ENCODE results near the gene CHSY3. TPM values are rescaled to one million over a fixed set of nuclear protein-coding genes. Genes with fewer than 3 reads are reported as not detected.

Gene CHSY3
- polyA plus RNA-seq (2013, experiment 1 of 2; ENCODE audit: insufficient read length), result 8.8 TPM
- polyA plus RNA-seq (2013, experiment 2 of 2; ENCODE audit: insufficient read length), result 8.8 TPM

DNA sequence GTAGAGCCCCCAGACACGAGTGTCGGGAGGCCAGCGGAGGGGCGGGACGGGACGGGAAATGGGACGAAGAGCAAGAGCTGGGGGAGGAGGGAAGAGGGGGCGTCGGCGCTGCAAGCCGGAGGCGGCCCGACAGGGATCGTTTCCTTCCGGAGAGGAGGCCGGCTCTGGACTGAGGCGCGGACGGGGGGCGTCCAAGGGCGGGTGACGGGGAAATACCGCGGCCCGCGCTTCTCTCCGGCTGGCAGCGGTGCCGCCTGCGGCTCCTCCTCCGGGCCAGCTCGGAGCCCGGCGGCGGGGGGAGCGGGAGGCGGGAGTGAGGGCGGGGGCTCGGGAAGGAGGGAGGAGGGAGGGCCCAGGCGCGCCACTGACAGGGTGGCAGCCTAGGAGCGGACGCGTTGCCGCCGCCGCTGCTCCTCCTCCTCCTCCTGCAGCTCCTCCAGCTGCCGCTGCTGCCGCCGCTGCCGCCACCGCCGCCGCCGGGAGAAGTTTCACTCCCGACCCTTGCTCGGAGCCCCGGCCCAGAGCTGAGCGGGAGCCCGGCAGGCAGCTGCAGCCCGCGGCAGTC, at the start of gene CHSY3:
CHSY3 (plus strand) TSS at position 364 of the 565 bp plus-strand sequence.
- peak; percentile 85 for DNase-seq

DNA sequence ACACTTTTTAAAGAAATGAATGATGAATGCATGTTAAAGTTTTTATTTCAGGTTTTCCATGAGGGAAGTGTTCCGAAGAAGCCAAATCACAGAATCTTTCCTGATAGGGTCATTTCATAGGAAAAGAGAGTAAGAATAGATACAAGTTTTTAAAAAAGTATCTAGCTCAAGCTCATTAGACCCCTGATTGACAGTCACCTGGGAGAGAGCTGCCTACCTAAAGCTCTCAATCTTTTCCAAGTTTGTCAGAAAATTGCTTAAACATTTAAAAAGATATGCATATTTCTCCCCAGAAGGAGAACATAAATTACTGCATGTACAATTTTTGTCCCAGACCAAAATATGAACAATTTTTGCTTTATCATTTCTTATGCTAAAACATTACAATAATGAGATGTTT, 47.9 kb upstream of the CHSY3 start:
- DNase-seq, result no peak

DNA sequence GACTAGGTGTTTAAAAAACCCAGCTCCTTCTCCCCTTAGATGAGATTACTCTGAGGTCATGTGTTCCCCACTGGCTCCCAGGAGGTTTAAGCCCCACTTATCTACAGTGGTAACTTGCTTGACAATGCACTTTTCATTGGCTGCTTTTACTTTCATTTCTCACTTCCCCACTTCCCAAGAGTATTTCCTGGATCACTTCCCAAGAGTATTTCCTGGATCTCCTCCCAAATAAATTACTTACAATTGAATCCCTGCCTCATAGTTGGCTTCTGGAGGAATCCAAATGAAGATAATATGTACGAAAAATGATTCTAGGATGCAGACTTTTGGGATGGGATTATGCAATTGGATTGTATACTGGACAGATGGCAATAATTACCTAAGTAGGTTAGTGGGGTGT, 47.1 kb upstream of the CHSY3 start:
- peak; percentile 20 for DNase-seq

DNA sequence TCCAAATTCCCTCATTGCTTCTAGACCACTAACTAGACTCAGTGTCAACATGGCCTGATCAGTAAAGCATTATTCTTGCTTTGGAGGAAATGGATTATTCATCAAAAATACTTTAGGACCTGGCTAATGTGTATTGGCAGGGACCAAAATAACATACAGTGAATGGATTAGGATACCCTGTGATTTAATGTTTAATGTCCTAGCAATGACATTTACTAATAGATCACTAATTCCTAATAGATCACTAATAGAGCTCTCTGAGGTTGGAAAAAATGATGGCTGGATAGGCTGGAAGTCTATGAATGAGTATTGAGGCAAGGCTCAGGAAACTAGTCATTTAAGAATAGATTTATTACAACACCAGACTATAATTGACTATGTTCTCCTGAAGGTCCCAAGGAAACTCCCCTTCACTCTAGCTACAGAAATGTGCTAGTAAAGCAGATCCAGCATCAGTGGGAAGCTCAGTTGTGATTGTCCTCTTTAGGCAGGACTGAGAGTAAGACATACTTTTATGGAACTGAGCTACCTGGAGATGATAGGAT, 46.1 kb upstream of the CHSY3 start:
- DNase-seq, result no peak

DNA sequence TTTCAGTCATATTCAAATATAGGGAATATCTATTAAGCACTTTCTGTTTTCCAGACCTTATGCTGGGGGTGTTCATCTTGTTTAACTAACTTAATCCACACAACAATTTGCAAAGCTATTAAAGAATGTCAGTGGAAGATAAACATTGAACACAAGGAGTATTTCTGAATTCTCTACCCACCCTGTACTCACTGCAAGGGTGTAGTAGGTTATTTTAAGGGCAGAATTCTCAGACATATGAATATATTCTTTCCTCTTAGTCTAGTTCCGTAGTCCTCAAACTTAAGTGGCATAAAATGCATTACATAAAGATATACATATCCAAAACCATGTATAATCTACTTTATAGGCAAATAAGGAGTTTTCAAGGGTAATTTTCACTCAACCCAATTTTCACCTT, 19.9 kb upstream of the CHSY3 start:
- DNase-seq, result no peak

DNA sequence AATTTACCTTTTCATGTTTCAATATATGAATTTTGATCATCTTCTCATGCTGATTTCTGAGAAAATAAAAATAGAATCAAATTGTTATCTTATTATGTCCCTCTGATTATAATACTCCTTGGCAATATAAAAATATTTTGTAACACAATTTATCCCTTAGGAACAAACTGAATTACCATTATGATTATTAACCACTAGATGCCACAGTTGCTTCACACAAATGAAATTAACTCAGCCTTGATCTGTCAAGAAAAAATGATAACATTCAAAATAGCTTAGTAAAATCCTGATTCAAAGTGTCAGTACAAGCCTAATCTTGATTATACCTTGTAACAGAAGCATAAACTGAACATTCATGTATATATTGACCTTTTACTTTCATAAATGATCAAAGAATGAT, 4.8 kb upstream of the CHSY3 start:
- peak; percentile 37 for DNase-seq

DNA sequence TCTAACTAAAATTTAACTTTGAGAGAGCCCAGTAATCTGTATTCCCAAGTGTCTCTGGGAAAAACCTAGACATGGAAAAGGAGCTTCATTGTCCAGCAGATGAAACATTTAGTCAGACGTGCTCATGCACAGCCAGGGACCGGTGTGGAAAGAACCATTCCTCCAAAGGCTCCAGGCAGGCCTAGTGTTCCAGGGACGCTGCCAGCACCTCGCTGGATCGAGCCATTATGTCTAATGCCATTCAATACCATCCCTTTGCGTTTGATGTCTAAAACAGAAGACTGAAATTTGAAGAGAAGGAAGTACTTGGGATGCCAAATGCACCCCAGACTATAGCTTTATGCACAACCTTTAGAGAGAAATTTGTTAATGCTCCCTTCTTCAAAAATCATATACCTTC, 1.4 kb upstream of the CHSY3 start:
- no peak for DNase-seq

DNA sequence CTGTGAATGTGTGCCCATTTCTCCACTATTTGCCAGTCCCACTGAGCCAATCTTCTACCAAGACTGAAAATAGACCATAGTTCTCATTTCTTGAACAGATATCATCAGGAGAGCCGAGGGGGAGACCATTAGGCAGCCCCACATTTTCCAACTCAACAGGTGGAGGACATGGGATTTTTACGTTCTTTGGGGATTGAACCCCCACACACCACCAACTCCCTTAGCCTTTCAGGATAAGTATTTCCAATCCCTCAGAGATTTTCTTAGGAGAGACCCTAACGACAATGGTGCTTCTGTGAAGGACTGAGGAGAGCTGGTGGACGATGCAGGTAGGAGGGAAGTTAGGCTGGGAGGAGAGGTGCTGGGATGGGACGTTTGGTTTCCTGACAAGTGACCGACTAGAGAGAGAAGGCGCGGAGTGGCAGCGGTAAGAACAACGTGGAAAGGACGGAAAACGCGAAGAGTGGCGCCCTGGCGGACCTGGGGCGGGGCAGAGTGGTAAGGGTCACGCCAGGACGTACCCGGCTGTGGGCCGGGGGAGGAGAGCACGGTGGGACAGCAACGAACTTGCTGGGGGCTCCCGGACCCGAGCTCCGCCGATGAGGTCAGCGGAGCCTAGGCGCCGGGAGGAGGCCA, 681 bp upstream of the CHSY3 start:
- no peak for DNase-seq

DNA sequence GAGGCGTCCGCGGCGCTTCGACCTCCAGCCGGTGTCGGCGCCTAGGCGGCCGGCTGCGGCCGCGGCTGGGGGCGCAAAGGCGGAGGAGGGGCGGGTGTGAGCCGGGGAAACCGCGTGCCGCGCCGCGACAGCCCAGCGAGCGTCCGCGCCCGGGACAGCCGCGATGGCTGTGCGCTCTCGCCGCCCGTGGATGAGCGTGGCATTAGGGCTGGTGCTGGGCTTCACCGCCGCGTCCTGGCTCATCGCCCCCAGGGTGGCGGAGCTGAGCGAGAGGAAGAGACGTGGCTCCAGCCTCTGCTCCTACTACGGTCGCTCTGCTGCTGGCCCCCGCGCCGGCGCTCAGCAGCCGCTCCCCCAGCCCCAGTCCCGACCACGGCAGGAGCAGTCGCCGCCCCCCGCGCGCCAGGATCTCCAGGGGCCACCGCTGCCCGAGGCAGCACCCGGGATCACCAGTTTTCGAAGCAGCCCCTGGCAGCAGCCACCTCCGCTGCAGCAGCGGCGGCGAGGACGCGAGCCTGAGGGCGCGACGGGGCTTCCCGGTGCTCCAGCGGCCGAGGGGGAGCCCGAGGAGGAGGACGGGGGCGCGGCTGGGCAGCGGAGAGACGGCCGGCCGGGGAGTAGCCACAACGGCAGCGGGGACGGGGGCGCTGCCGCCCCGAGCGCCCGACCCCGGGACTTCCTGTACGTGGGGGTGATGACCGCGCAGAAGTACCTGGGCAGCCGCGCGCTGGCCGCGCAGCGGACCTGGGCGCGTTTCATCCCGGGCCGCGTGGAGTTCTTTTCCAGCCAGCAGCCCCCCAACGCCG, 605 bp downstream of the CHSY3 start:
- peak; percentile 10 for DNase-seq

DNA sequence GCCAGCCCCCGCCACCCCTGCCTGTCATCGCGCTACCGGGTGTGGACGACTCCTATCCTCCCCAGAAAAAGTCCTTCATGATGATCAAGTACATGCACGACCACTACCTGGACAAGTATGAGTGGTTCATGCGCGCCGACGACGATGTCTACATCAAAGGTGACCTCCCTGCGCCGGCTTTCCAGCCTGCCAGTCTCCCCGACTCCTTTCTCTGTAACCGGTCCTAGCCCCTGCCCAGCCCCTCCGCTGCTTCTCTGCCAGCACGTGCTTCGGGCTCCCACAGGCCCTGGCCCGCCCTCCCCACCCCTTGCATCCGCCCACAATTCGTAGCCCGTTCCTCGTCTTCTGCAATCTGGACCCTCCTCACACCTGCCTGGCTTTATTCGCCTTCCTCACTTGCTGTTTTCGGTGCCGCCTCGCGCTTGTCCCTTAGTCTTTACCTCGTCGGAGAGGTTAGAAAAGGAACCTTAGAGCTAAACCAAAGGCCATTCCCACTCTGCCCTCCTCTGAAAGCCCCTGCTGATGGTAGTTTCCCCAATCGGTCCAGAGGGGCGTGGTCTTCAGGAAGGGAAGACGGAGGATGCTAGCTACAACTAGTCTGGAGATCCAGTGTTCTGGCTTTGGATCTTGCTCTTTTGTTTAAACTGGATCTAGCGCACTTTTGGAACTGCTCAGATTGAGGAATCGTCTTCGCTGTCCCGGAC, 1.4 kb downstream of the CHSY3 start:
- peak; percentile 9 for DNase-seq

DNA sequence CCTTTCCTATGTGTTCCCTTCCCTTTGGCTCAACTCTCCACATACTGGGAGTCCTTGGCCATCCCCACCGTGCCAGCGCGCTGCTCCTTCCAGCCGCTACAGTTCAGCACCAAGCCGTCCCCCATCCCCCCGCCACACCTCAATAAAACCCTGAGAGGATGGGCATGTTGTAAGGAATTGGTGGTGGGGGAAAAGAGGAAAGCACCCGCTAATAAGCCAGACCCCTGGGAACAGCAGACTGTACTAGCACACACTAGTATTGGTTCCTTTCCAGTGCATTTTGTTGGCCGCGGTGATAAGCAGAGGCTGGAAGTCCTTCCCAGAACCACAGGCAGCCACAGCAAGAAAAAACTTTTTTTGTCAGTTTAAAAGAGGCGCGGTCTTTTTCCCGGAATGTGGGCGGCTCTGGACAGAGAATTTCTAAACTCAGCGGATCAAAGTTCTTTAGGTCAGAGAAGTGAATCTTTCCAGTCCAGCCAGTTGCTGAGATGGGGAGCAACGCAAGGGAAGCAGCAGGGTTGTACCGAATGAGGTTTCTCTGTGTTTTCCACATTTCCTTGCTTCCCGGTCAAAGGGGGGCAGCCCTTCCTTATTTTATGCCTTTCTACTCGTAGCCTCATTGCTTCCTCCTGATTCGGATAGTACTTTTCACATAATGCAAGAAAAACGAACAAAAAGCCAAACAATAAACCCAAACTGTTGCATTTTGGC, 2.1 kb downstream of the CHSY3 start:
- peak; percentile 53 for DNase-seq

DNA sequence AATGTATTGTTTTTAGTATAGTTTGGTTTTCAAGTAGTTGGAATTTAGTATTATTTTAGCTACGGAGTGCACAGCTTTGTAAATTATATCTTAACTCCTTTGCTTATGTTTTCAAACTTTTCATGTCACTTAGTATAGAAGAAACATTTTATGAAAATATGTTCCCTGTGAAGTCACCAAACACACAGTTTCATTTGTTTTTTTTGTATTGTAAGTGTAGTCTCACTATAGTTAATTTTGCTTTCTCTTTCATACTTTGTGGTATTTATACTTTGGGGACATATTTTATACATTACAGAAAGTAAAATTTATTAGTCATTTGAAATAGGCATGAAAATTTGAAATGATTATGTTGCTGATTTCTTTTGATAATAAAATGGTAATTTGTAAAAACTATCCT, 5.0 kb downstream of the CHSY3 start:
- DNase-seq, result no peak

DNA sequence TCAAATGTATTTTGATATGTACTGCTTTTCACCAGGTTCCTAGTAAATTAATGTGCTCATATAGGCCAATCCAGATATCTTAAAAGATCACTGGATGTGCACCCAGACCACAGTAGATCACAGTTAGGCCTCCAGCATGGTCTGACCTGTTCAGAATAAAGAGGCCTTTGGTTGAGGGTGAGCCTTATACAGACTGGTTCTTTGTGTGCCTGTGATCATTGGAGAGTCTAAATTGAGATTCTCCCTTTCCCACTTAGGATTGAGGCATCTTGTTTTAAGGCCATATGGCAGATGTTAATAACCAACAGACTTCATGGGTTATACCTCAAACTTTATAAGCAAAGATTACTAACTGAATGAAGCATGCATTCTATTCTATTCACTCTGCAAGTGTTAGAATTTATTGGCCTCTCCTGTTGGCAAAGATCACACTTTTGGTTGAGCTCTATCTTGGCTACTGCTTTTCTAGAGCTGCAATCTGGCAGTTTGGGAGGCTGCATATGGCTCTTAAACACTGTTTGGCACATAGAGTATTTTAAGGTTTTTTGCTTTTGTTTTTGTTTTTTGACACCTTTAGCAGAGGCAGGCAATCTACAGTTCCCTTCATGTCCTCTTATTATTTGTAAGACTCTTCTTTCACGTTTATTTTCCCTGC, 8.5 kb downstream of the CHSY3 start:
- peak; percentile 31 for DNase-seq

DNA sequence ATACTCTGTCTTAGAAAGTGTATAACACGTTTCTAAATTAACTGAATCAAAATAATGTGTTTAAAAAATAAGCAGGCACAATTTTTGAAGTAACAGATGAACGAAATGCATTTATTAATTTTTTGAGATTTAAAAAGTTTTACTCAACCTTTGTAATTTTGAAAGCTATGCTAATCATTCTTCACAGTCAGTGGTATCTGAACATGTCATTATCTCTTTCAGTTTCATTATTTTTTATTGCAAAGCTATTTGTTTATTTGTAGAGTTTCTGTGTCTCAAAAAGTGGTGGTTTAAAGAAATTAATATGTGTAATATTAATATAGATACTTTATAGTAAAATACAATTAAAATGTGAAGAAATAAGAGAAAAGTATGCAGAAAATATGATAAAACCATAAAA, 11.2 kb downstream of the CHSY3 start:
- DNase-seq, result no peak

DNA sequence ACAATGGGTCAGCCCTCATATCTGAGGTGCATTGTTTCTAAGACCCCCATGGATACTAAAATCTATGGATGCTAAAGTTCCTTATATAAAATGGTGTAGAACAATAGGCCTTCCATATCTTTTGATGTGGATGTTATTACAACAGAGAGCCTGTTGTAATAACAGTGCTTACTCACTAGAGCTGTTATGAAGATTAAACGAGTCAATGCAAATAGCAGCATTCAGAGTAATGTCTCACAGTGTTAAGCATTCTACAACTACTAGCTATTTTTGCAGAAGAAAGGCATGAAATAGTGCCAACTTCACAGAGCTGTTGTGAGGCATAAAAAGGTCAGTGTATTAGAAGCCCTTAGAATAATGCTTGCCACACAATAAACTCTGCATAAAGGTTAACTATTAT, 13.0 kb downstream of the CHSY3 start:
- no peak for DNase-seq

DNA sequence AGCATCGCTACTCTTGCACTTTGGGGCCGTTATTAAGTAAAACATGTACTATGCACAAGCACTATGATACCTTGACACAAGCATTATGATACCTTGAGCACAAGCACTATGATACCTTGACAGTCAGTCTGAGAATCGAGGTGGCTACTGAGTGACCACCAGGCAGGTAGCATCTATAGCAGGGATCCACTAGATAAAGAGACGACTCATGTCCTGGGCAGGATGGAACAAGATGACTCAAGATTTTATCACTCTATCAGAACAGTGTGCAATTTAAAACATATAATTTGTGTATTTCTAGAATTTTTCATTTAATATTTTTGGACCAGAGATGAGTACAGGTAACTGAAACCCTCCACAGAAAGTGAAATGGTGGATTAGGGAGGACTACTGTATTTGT, 16.9 kb downstream of the CHSY3 start:
- no peak for DNase-seq

DNA sequence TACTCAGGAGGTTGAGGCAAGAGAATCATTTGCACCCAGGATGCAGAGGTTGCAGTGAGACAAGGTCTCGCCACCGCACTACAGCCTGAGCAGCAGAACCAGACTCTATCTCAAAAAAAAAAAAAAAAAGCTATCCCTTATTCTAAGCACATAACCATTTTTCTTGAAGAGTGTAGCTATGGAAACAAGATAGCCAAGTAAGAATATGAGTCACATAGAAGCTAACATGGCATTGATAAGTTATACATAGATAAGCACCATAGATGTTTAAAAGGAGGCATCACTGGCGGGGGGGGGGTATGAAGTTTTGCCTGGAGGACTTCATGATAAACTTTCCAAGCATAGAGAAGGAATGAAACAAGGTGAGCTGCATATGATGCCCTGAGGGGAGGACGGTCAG, 26.0 kb downstream of the CHSY3 start:
- DNase-seq, result no peak

DNA sequence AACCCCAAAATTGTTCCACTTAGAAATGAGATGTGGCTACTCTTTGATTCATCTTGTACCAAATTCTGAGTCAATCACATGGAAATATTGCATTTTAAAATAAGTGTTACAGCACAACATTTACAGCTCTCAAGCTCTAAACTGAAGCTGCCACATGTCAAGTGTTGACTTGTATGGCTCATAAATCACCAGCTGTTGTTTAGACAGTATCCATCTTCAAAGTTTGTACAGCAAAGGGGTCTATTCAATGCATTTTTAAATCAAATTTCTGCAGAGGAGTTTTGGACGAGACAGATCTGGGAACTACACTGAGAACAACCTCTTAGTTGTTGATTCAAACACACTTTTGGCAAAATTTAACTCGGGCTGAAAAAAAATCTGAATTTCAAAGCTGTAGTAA, 31.4 kb downstream of the CHSY3 start:
- no peak for DNase-seq

DNA sequence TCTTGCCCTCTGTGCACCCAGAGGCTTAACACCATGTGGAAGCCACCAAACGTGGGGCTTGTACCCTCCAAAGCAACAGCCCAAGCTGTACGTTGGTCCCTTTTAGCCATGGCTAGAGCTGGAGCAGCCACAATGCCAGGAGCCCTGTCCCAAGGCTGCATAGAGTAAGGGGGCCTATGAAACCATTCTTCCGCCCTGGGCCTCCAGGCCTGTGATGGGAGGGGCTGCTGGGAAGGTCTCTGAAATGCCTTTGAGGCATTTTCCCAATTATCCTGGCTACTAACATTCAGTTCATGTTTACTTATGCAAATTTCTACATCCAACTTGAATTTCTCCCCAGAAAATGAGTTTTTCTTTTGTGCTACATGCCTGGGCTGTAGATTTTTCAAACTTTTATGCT, 33.8 kb downstream of the CHSY3 start:
- DNase-seq, result no peak

DNA sequence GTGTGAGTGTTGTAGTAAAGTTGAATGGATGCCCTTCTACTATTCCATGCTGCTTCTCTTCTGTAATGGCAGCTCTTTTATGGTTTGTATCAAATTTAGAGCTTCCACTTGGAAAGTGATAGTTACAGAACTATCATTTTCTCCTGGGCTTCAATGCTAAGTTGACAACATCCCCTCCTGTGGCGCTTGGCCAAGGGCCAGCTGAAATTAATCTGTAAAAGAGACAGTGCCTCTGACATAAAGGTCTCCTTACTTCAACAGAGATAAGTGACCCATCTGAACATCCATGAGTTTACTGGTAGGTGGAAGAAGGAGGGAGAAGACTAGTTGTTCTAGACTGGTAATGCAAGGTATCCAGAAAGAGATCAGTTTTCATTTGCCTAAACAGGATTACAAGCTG, 39.7 kb downstream of the CHSY3 start:
- DNase-seq, result no peak

DNA sequence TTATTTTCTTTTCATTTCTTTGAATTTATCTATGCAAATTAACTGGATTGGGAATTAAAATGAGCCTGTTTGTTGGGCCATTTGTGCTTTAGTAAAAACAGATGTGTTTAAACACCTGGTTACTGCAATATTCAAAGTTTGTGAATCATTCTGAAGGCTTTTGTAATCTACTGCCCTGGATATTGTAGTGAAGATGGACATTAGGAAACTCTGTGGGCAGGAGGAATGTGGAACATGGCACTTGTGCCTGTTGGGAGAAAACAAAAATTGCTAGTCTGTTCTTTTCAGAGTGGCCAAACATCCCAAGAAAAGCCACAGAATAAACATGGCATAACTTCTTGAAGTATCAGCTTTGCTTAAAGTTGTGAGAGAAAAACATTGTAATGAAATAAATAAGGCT, 40.8 kb downstream of the CHSY3 start:
- DNase-seq, result peak; percentile 55

DNA sequence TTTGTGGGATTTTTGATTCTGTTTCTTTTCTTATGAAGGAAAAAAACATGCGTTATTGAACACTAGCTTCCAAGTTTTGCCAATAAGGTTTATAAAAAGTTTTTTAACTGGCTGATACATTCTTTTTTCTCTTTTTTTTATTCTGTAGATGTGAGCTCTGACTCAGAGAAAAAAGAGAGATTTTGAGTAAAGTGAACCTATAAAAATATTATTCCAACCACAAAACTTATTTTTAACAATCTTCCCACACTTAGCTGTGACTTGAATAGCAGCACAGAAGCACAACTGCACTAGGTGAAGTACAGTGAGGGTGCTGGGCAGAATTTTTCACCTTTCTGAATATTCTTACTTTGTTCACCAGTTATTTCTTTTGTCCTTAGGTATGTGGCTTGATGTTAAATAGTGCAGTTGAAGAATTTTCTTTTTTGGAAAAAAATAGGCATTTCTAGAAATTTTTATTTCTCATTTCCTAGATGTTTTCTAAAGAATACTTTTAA, 41.6 kb downstream of the CHSY3 start:
- no peak for DNase-seq
